ENCODE measurements around the gene CST9L.

- TF ChIP-seq EZH2 (IDR thresholded peaks at IDR 0.05), result no peak
- TF ChIP-seq POLR2AphosphoS5 (IDR thresholded peaks at IDR 0.05; ENCODE audit: borderline replicate concordance, low read depth, low read length), result no peak
These were observed 15.2 kb upstream of the CST9L start for GRCh38 chr20:23583526-23583925.

All from SK-N-MC (cell line).